A549 (cell line): Measurements from ENCODE around the gene IGSF23. TPM values are rescaled to one million over a fixed set of nuclear protein-coding genes. Genes with fewer than 3 reads are reported as not detected.

Source experiments
- polyA plus RNA-seq, 4 experiments: library from polyadenylated mRNA; depleted of rRNA in 3 of 4; stranded (reverse); fragments of >200 nt; fragmentation: RNase III in 1 of 4; extraction: RNeasy Plus Mini Kit Qiagen cat#74134 plus additional on column Dnase treatment in 1 of 4; gene quantifications; 2 replicates in 3 of 4; 3 replicates in 1 of 4; pipeline ENCODE4 v1.2.3, GENCODE V29; 2011 to 2017
- small RNA-seq, 6 experiments: library from RNA; depleted of rRNA; stranded (forward); fragments of <200 nt; gene quantifications; one replicate each; pipeline ENCODE3, GENCODE V24; 2012

IGSF23 gene
- polyA plus RNA-seq, 2 of the 4 experiments (the other 2 are of a cell fraction), result 0.14 to 0.35 TPM

Small RNA genes lying within 50 kb of the gene (small RNA-seq; reads per million reads assigned to genes)
- 0 reads per million in 6 experiments for gene AC243964.1

Other genes with a start within 250 kb of the IGSF23 start
- 5.7 and 6.4 TPM in 2 replicates for gene ZNF285, start 212.0 kb upstream of the IGSF23 start, polyA plus RNA-seq (2011; rRNA removed)
- gene ZNF285, start 212.0 kb upstream of the IGSF23 start, polyA plus RNA-seq (2017; fragmentation: RNase III; extraction: RNeasy Plus Mini Kit Qiagen cat#74134 plus additional on column Dnase treatment), result 2.8 to 4.3 TPM (median 2.9 TPM) in 3 replicates
- 6.7 and 10.0 TPM in 2 replicates for gene ZNF229, start 165.1 kb upstream of the IGSF23 start, polyA plus RNA-seq (2011; rRNA removed)
- gene ZNF229, start 165.1 kb upstream of the IGSF23 start, polyA plus RNA-seq (2017; fragmentation: RNase III; extraction: RNeasy Plus Mini Kit Qiagen cat#74134 plus additional on column Dnase treatment), result 5.3 to 5.7 TPM (median 5.5 TPM) in 3 replicates
- gene ZNF180, start 113.0 kb upstream of the IGSF23 start, polyA plus RNA-seq (2011; rRNA removed), result 4.1 and 7.7 TPM in 2 replicates
- 8.1 to 8.7 TPM (median 8.1 TPM) in 3 replicates for gene ZNF180, start 113.0 kb upstream of the IGSF23 start, polyA plus RNA-seq (2017; fragmentation: RNase III; extraction: RNeasy Plus Mini Kit Qiagen cat#74134 plus additional on column Dnase treatment)
- 0.07 and 0.08 TPM in 2 replicates for gene CEACAM20, start 83.9 kb upstream of the IGSF23 start, polyA plus RNA-seq (2011; rRNA removed)
- gene CEACAM20, start 83.9 kb upstream of the IGSF23 start, polyA plus RNA-seq (2017; fragmentation: RNase III; extraction: RNeasy Plus Mini Kit Qiagen cat#74134 plus additional on column Dnase treatment), result 0.05 TPM in 1 of 3 replicates, not detected in the others
- 108 and 110 TPM in 2 replicates for gene PVR, start 30.3 kb downstream of the IGSF23 start, polyA plus RNA-seq (2011; rRNA removed)
- gene PVR, start 30.3 kb downstream of the IGSF23 start, polyA plus RNA-seq (2017; fragmentation: RNase III; extraction: RNeasy Plus Mini Kit Qiagen cat#74134 plus additional on column Dnase treatment), result 86.2 to 98.1 TPM (median 90.3 TPM) in 3 replicates
- gene CEACAM19, start 57.9 kb downstream of the IGSF23 start, polyA plus RNA-seq (2011; rRNA removed), result 8.2 and 13.7 TPM in 2 replicates
- 7.2 to 10.3 TPM (median 9.7 TPM) in 3 replicates for gene CEACAM19, start 57.9 kb downstream of the IGSF23 start, polyA plus RNA-seq (2017; fragmentation: RNase III; extraction: RNeasy Plus Mini Kit Qiagen cat#74134 plus additional on column Dnase treatment)
- gene CEACAM16, start 85.6 kb downstream of the IGSF23 start, polyA plus RNA-seq (2011; rRNA removed), result not detected in 2 replicates
- gene CEACAM16, start 85.6 kb downstream of the IGSF23 start, polyA plus RNA-seq (2017; fragmentation: RNase III; extraction: RNeasy Plus Mini Kit Qiagen cat#74134 plus additional on column Dnase treatment), result 0.08 to 0.11 TPM in 2 of 3 replicates, not detected in the other
- 22.6 and 25.3 TPM in 2 replicates for gene BCL3, start 135.1 kb downstream of the IGSF23 start, polyA plus RNA-seq (2011; rRNA removed)
- 49.6 to 80.7 TPM (median 72.1 TPM) in 3 replicates for gene BCL3, start 135.1 kb downstream of the IGSF23 start, polyA plus RNA-seq (2017; fragmentation: RNase III; extraction: RNeasy Plus Mini Kit Qiagen cat#74134 plus additional on column Dnase treatment)
- gene CBLC, start 164.3 kb downstream of the IGSF23 start, polyA plus RNA-seq (2011; rRNA removed), result not detected in 2 replicates
- not detected in 3 replicates for gene CBLC, start 164.3 kb downstream of the IGSF23 start, polyA plus RNA-seq (2017; fragmentation: RNase III; extraction: RNeasy Plus Mini Kit Qiagen cat#74134 plus additional on column Dnase treatment)
- 15.2 and 18.4 TPM in 2 replicates for gene BCAM, start 195.5 kb downstream of the IGSF23 start, polyA plus RNA-seq (2011; rRNA removed)
- 77.5 to 102 TPM (median 88.1 TPM) in 3 replicates for gene BCAM, start 195.5 kb downstream of the IGSF23 start, polyA plus RNA-seq (2017; fragmentation: RNase III; extraction: RNeasy Plus Mini Kit Qiagen cat#74134 plus additional on column Dnase treatment)
- 69.4 and 84.8 TPM in 2 replicates for gene NECTIN2, start 232.7 kb downstream of the IGSF23 start, polyA plus RNA-seq (2011; rRNA removed)
- gene NECTIN2, start 232.7 kb downstream of the IGSF23 start, polyA plus RNA-seq (2017; fragmentation: RNase III; extraction: RNeasy Plus Mini Kit Qiagen cat#74134 plus additional on column Dnase treatment), result 77.7 to 92.4 TPM (median 89.6 TPM) in 3 replicates